Lung (tissue), 12 donors: ENCODE measurements around the gene SAMD8. TPM values are rescaled to one million over a fixed set of nuclear protein-coding genes. Genes with fewer than 3 reads are reported as not detected.

ENCODE experiments used
- ATAC-seq: fragments of 200-7000 bp; cut with Tn5 transposase; one replicate; pipeline ENCODE4 v1.9.1; 2020; ENCODE audit warnings: moderate number of reproducible peaks; ENCODE audit not compliant: insufficient read depth, low FRiP score
- DNase-seq, 3 donors: peaks; one replicate each; pipeline ENCODE4 v3.0.0-alpha.2; 2013 to 2017
- H3K27ac ChIP-seq, 2 donors: one replicate each; pipeline ENCODE4 v1.5.1; 2013; ENCODE audit warnings: mild to moderate bottlenecking in 2 of 2, moderate library complexity in 2 of 2, control low read depth in 1 of 2, inconsistent platforms in 1 of 2, low read depth in 1 of 2, low read length in 1 of 2
- H3K27me3 ChIP-seq, 3 donors: one replicate each; pipeline ENCODE4 v1.5.1; 2013; ENCODE audit warnings: low read length in 2 of 3; ENCODE audit not compliant: control insufficient read depth in 3 of 3, insufficient read depth in 3 of 3
- H3K36me3 ChIP-seq, 4 donors: one replicate each; pipeline ENCODE4 v1.5.1; 2013; ENCODE audit warnings: low read length in 4 of 4, mild to moderate bottlenecking in 1 of 4, moderate library complexity in 1 of 4; ENCODE audit not compliant: control insufficient read depth in 4 of 4, insufficient read depth in 4 of 4
- H3K4me1 ChIP-seq, 5 donors: one replicate each; pipeline ENCODE4 v1.5.1; 2013; ENCODE audit warnings: low read length in 5 of 5, mild to moderate bottlenecking in 2 of 5, moderate library complexity in 1 of 5; ENCODE audit not compliant: control insufficient read depth in 5 of 5, insufficient read depth in 5 of 5
- H3K4me3 ChIP-seq: one replicate; pipeline ENCODE4 v1.5.1; 2013; ENCODE audit warnings: mild to moderate bottlenecking, control low read depth, moderate library complexity
- H3K9ac ChIP-seq, 2 donors: one replicate each; pipeline ENCODE4 v1.5.1; 2013; ENCODE audit warnings: low read length in 2 of 2, control low read depth in 1 of 2; ENCODE audit not compliant: insufficient read depth in 1 of 2
- H3K9me3 ChIP-seq, 4 donors: one replicate each; pipeline ENCODE4 v1.5.1; 2013; ENCODE audit warnings: low read length in 3 of 4, mild to moderate bottlenecking in 1 of 4, moderate library complexity in 1 of 4; ENCODE audit not compliant: control insufficient read depth in 4 of 4, insufficient read depth in 3 of 4
- WGBS, 2 donors: extraction: QIAGEN DNeasy Blood & Tissue Kit; methylation state at CpG; one replicate each; pipeline ENCODE4 v1.1.7; 2013; 5-methylcytosine and 5-hydroxymethylcytosine counted together
- polyA plus RNA-seq, 2 donors: library from polyadenylated mRNA; stranded (reverse); fragments of 200-250 nt; gene quantifications; one replicate each; pipeline ENCODE4 v1.2.1, GENCODE V29; 2013
- total RNA-seq, 2 donors: library from RNA; depleted of rRNA in 1 of 2; stranded (reverse); fragments of >200 nt in 1 of 2; gene quantifications; one replicate each; pipeline ENCODE4 v1.2.1, GENCODE V29; 2014 to 2021
- TF ChIP-seq, protein P1 (sequence below): IDR thresholded peaks from 2 replicates; pipeline ENCODE4 v1.5.1; 2012; ENCODE audit warnings: mild to moderate bottlenecking; ENCODE audit errors: control extremely low read depth, extremely low read depth
- donor health status: control.
- donor health status: control.
- donor health status: Bipolar disorder and iron deficiency.
- donor health status: healthy.
- donor health status: DM: yes; HTN: yes; CAD: no.

Gene SAMD8
- total and polyA plus RNA-seq, 4 donors: 5.5 to 29.0 (median 11.3) TPM

DNA sequence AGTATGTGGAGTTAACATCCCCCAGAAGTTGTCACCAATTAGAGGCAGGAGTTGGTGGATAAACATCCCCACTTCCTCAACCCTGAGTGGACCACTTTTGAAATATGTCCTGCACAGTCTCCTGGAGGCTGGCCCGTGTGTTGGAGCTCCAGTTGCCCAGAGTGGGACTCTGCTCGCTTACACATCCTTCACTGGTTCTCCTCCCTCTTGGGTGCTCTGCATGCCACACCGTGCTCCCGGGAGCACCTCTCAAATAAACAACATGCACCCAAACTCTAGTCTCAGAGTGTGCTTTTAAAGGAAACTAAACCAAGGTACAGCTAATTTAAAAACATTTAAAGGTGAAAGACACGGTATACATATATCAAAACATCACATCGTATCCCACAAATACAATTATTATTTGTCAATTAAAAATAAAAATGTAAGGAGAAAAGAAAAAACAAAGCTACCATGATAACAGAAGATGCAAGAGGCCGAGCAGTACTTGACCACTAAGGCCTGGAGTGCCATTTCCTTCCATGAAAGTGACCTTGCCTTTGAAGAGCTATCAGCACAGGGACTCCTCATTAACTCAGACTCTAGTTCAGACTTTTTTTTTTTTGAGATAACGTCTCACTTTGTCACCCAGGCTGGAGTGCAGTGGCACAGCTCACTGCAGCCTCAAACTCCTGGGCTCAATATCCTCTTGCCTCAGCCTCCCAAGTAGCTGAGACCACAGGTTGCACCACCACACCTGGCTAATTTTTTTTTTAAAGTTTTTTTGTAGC is 47.8 kb upstream of the SAMD8 start:
- no peak for ATAC-seq
- H3K4me1 ChIP-seq: peaks cover 0 to 6% (median 0%) of the 10 kb centered on the region in 5 donors
- H3K36me3 ChIP-seq: no peaks in the 10 kb centered on the region
- H3K27me3 ChIP-seq: no peaks in the 10 kb centered on the region
- 91 to 94% methylated on average over 8 of the region's 8 CpGs for WGBS, 2 donors
- no peak overlapping the region for H3K4me3 ChIP-seq
- no peak overlapping the region for H3K9ac ChIP-seq
- no peak for DNase-seq
- TF ChIP-seq, protein P1, sequence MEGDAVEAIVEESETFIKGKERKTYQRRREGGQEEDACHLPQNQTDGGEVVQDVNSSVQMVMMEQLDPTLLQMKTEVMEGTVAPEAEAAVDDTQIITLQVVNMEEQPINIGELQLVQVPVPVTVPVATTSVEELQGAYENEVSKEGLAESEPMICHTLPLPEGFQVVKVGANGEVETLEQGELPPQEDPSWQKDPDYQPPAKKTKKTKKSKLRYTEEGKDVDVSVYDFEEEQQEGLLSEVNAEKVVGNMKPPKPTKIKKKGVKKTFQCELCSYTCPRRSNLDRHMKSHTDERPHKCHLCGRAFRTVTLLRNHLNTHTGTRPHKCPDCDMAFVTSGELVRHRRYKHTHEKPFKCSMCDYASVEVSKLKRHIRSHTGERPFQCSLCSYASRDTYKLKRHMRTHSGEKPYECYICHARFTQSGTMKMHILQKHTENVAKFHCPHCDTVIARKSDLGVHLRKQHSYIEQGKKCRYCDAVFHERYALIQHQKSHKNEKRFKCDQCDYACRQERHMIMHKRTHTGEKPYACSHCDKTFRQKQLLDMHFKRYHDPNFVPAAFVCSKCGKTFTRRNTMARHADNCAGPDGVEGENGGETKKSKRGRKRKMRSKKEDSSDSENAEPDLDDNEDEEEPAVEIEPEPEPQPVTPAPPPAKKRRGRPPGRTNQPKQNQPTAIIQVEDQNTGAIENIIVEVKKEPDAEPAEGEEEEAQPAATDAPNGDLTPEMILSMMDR: no peak
- no peak overlapping the region for H3K27ac ChIP-seq
- H3K9me3 ChIP-seq: no peaks in the 10 kb centered on the region

DNA sequence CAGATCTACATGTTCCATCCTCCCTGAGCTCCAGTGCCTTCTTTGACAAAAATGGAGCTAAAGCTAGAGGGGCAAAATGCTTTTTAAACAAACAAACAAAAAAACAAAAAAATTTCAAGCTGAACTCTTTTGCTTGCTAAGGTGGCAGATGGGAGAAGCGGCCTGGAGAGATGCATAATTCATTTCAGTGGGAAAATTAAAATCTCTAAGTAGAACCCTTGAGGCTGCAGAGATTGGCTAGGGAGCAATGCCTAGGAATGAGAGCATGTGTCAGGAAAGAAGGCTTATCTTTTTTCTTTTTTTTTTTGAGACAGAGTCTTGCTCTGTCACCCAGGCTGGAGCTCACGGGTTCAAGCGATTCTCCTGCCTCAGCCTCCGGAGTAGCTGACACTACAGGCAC is 46.4 kb upstream of the SAMD8 start:
- no peaks in the 10 kb centered on the region for H3K9me3 ChIP-seq
- WGBS, 2 donors: 85 to 94% methylated on average over 4 of the region's 4 CpGs
- TF ChIP-seq, protein P1: no peak

DNA sequence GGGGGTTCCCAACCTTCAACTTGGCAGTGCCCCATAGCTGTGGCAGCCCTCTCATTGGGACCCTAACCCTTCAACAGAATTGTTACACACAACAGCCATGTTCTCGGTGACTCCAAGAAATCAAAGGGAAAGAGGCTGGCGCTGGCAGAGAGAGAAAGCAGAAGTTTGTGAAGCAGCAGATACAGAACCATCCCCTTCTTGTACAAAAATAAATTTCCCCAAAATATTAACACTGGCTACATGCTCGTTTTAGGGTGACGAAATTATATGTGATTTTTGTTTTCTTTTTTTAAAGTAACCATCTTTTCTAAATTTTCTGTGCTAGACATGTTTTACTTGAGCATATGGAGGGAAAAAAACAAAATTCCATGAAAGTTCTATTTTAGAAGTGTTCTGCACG is 45.2 kb upstream of the SAMD8 start:
- DNase-seq: no peak

More for the DNA sequence above, 46.4 kb upstream of the SAMD8 start:
- no peak overlapping the region for H3K27ac ChIP-seq
- no peak for ATAC-seq
- H3K27me3 ChIP-seq: no peaks in the 10 kb centered on the region
- no peak for DNase-seq
- H3K9ac ChIP-seq: no peak overlapping the region
- H3K4me1 ChIP-seq: peaks cover 0 to 6% (median 0%) of the 10 kb centered on the region in 5 donors
- no peaks in the 10 kb centered on the region for H3K36me3 ChIP-seq
- no peak overlapping the region for H3K4me3 ChIP-seq

More for the DNA sequence above, 45.2 kb upstream of the SAMD8 start:
- no peaks in the 10 kb centered on the region for H3K9me3 ChIP-seq
- H3K4me1 ChIP-seq: peaks cover 0 to 13% (median 7%) of the 10 kb centered on the region in 5 donors
- H3K4me3 ChIP-seq: no peak overlapping the region
- no peak for ATAC-seq
- no peaks in the 10 kb centered on the region for H3K36me3 ChIP-seq
- TF ChIP-seq, protein P1: no peak
- no peak overlapping the region for H3K9ac ChIP-seq
- no peaks in the 10 kb centered on the region for H3K27me3 ChIP-seq
- H3K27ac ChIP-seq: no peak overlapping the region
- WGBS, 2 donors: 72 to 81% methylated on average over 5 of the region's 5 CpGs
